B cell (primary cell): Measurements from ENCODE around the gene EYS.
"Not testable (repeated sequence)": the region's sequence is repeated elsewhere in the genome, so short reads cannot be mapped to it uniquely, and the experiment has no call there.

Experiments used
- CTCF ChIP-seq: fragments of 200-600 bp; IDR thresholded peaks from one replicate; pipeline ENCODE4 v1.8.0; 2022; ENCODE audit warnings: antibody characterized with exemption, mild to moderate bottlenecking
- EZH2 ChIP-seq: IDR thresholded peaks from 2 replicates; pipeline ENCODE4 v1.6.1; 2012; ENCODE audit warnings: borderline replicate concordance, low read depth, mild to moderate bottlenecking, moderate library complexity, low read length; ENCODE audit not compliant: insufficient read depth, poor library complexity, severe bottlenecking

GRCh38 chr6:65302655-65303054, 404.4 kb downstream of the EYS start:
- TF ChIP-seq CTCF, EZH2: not testable (repeated sequence)
